HEK293 (cell line): ENCODE data around the gene MGST3.

Source experiments
- CTCF ChIA-PET: fragments of 350-600 bp; formaldehyde crosslinking; extraction: SDS; loops from one replicate; lab custom pipeline; 2021; ENCODE audit warnings: antibody characterized with exemption; lab: Yijun Ruan, JAX
- POLR2A ChIA-PET: fragments of 300-600 bp; formaldehyde crosslinking; extraction: SDS; loops from one replicate; lab custom pipeline; 2020; ENCODE audit warnings: antibody characterized with exemption, inconsistent platforms; lab: Yijun Ruan, JAX
- H3K27ac ChIP-seq: fragments of 200-500 bp; sonication (Bioruptor generic); 2 replicates; pipeline ENCODE4 v1.5.1; 2014; ENCODE audit warnings: low read depth, low read length, control low read depth, inconsistent platforms; ENCODE audit errors: extremely low read depth
- H3K36me3 ChIP-seq, 2 experiments: fragments of 200-500 bp in 1 of 2; sonication (Bioruptor generic) in 1 of 2; 1 replicate in 1 of 2; 2 replicates in 1 of 2; pipeline ENCODE4 v1.5.1; 2014 to 2017; ENCODE audit warnings: inconsistent platforms in 2 of 2, low read length in 2 of 2; ENCODE audit not compliant: control insufficient read depth in 2 of 2, insufficient read depth in 1 of 2
- H3K4me1 ChIP-seq: fragments of 200-500 bp; sonication (Bioruptor generic); 2 replicates; pipeline ENCODE4 v1.5.1; 2014; ENCODE audit warnings: mild to moderate bottlenecking, low read length, inconsistent platforms; ENCODE audit not compliant: control insufficient read depth, insufficient read depth
- H3K4me3 ChIP-seq: 2 replicates; pipeline ENCODE4 v1.5.1; 2011; ENCODE audit warnings: low read depth, mild to moderate bottlenecking, control low read depth, low read length, moderate library complexity
- H3K9me3 ChIP-seq: fragments of 200-500 bp; sonication (Bioruptor generic); 2 replicates; pipeline ENCODE4 v1.5.1; 2014; ENCODE audit warnings: low read depth, low read length, inconsistent platforms; ENCODE audit not compliant: control insufficient read depth, insufficient read depth
- BCL11B ChIP-seq: fragments of 450-650 bp; formaldehyde crosslinking; IDR thresholded peaks from 2 replicates; pipeline ENCODE4 v1.5.1; 2016; ENCODE audit warnings: low read depth, missing biosample characterization, missing genetic modification characterization
- GLI4 ChIP-seq: fragments of 450-650 bp; formaldehyde crosslinking; IDR thresholded peaks from 2 replicates; pipeline ENCODE4 v1.5.1; 2016; ENCODE audit warnings: missing biosample characterization, missing genetic modification characterization
- MEIS1 ChIP-seq: sonication (generic); formaldehyde crosslinking; IDR thresholded peaks from 2 replicates; pipeline ENCODE4 v1.8.1; 2022; ENCODE audit warnings: missing genetic modification reagents, mild to moderate bottlenecking, borderline replicate concordance
- OVOL3 ChIP-seq: fragments of 450-650 bp; formaldehyde crosslinking; IDR thresholded peaks from 2 replicates; pipeline ENCODE4 v1.5.1; 2016; ENCODE audit warnings: missing biosample characterization, missing genetic modification characterization
- SP7 ChIP-seq: fragments of 450-650 bp; formaldehyde crosslinking; IDR thresholded peaks from 2 replicates; pipeline ENCODE4 v1.5.1; 2016; ENCODE audit warnings: missing biosample characterization, missing genetic modification characterization
- ZBTB8A ChIP-seq: fragments of 450-650 bp; formaldehyde crosslinking; IDR thresholded peaks from 2 replicates; pipeline ENCODE4 v1.5.1; 2016; ENCODE audit warnings: missing biosample characterization, missing genetic modification characterization
- ZFHX2 ChIP-seq: fragments of 450-650 bp; formaldehyde crosslinking; conservative IDR thresholded peaks from 2 replicates; pipeline ENCODE4 v1.5.1; 2016; ENCODE audit warnings: missing biosample characterization, missing genetic modification characterization
- ZNF112 ChIP-seq: fragments of 450-650 bp; formaldehyde crosslinking; IDR thresholded peaks from 2 replicates; pipeline ENCODE4 v1.5.0; 2017; ENCODE audit warnings: missing biosample characterization, missing genetic modification characterization
- ZNF175 ChIP-seq: fragments of 450-650 bp; formaldehyde crosslinking; IDR thresholded peaks from 2 replicates; pipeline ENCODE4 v1.5.1; 2016; ENCODE audit warnings: missing biosample characterization, missing genetic modification characterization
- ZNF184 ChIP-seq: fragments of 450-650 bp; IDR thresholded peaks from 2 replicates; pipeline ENCODE4 v1.5.1; 2018; ENCODE audit warnings: missing biosample characterization, mild to moderate bottlenecking, missing genetic modification characterization
- ZNF2 ChIP-seq: fragments of 450-650 bp; formaldehyde crosslinking; IDR thresholded peaks from 2 replicates; pipeline ENCODE4 v1.5.1; 2016; ENCODE audit warnings: missing biosample characterization, missing genetic modification characterization
- ZNF202 ChIP-seq: fragments of 450-650 bp; formaldehyde crosslinking; IDR thresholded peaks from 2 replicates; pipeline ENCODE4 v1.5.1; 2016; ENCODE audit warnings: missing biosample characterization, missing genetic modification characterization, borderline replicate concordance
- ZNF223 ChIP-seq: fragments of 450-650 bp; formaldehyde crosslinking; IDR thresholded peaks from 2 replicates; pipeline ENCODE4 v1.5.1; 2016; ENCODE audit warnings: missing biosample characterization, missing genetic modification characterization
- ZNF335 ChIP-seq: fragments of 450-650 bp; formaldehyde crosslinking; conservative IDR thresholded peaks from 2 replicates; pipeline ENCODE4 v1.5.1; 2016; ENCODE audit warnings: missing biosample characterization, missing genetic modification characterization
- ZNF341 ChIP-seq: fragments of 450-650 bp; formaldehyde crosslinking; IDR thresholded peaks from 2 replicates; pipeline ENCODE4; 2016; ENCODE audit warnings: low read depth, missing biosample characterization, missing genetic modification characterization
- ZNF404 ChIP-seq: fragments of 450-650 bp; formaldehyde crosslinking; IDR thresholded peaks from 2 replicates; pipeline ENCODE4 v1.5.1; 2017; ENCODE audit warnings: missing biosample characterization, missing genetic modification characterization
- ZNF501 ChIP-seq: fragments of 450-650 bp; formaldehyde crosslinking; IDR thresholded peaks from 2 replicates; pipeline ENCODE4 v1.5.1; 2016; ENCODE audit warnings: missing biosample characterization, missing genetic modification characterization
- ZNF510 ChIP-seq: fragments of 450-650 bp; formaldehyde crosslinking; IDR thresholded peaks from 2 replicates; pipeline ENCODE4 v1.5.1; 2018; ENCODE audit warnings: mild to moderate bottlenecking, missing genetic modification characterization, missing biosample characterization; ENCODE audit not compliant: insufficient replicate concordance
- ZNF596 ChIP-seq: fragments of 450-650 bp; IDR thresholded peaks from 2 replicates; pipeline ENCODE4 v1.5.0; 2018; ENCODE audit warnings: missing biosample characterization, mild to moderate bottlenecking, missing genetic modification characterization, moderate library complexity
- ZNF621 ChIP-seq: fragments of 450-650 bp; formaldehyde crosslinking; IDR thresholded peaks from 2 replicates; pipeline ENCODE4 v1.5.1; 2017; ENCODE audit warnings: missing biosample characterization, missing genetic modification characterization
- ZNF629 ChIP-seq: fragments of 450-650 bp; formaldehyde crosslinking; IDR thresholded peaks from 2 replicates; pipeline ENCODE4 v1.5.1; 2017; ENCODE audit warnings: missing biosample characterization, missing genetic modification characterization
- ZNF654 ChIP-seq: fragments of 450-650 bp; formaldehyde crosslinking; IDR thresholded peaks from 2 replicates; pipeline ENCODE4 v1.5.1; 2016; ENCODE audit warnings: low read depth, missing biosample characterization, missing genetic modification characterization
- ZNF664 ChIP-seq: fragments of 450-650 bp; formaldehyde crosslinking; IDR thresholded peaks from 2 replicates; pipeline ENCODE4 v1.5.1; 2016; ENCODE audit warnings: missing biosample characterization, missing genetic modification characterization
- TF ChIP-seq, protein P1 (sequence below): fragments of 450-650 bp; formaldehyde crosslinking; IDR thresholded peaks from 2 replicates; pipeline ENCODE4 v1.5.1; 2017; ENCODE audit warnings: missing biosample characterization, missing genetic modification characterization
- TF ChIP-seq, protein P2 (sequence below): fragments of 450-650 bp; formaldehyde crosslinking; IDR thresholded peaks from 2 replicates; pipeline ENCODE4 v1.5.1; 2016; ENCODE audit warnings: missing biosample characterization, missing genetic modification characterization
- TF ChIP-seq, protein P3 (sequence below): fragments of 450-650 bp; formaldehyde crosslinking; IDR thresholded peaks from 2 replicates; pipeline ENCODE4 v1.5.1; 2016; ENCODE audit warnings: missing biosample characterization, missing genetic modification characterization, borderline replicate concordance
- TF ChIP-seq, protein P4 (sequence below): fragments of 450-650 bp; formaldehyde crosslinking; conservative IDR thresholded peaks from 2 replicates; pipeline ENCODE4 v1.5.1; 2016; ENCODE audit warnings: low read depth, missing biosample characterization, missing genetic modification characterization

The MGST3 gene

DNA sequence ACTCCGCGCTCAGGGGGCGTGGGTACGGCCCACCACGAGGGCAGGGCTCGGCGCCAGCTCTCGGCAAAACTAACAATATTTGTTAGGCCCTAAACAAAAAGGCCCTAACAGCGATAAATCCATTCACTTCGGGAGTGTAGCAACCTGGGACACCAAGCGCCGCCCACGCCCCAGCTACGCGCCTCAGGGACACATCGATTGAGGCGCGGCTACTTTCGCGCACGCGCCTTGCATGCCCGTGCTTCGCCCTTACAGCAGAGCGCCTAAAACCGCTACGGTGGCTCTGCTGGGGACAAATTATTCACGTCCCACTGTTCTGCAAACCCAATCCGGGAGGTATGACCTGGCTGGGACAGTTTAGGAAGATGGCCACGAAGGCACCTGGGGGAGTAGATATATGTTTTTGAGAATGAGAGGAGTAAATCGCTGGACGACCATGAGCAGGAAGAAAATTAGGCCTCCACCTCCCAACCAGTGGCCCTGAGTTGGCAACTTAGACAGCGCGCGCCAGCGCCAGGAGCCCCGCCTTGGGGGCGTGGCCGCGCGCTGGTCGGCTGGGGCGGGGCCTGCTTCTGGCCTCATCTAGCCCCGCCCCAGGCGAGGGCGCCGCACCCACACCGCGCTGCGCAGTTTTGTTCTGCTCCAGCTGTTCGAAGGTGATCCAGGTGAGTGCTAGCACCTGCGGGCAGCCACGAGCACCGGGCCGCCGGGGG lies at the start of gene MGST3:
TSS of gene MGST3 (plus strand) at position 606 of the 713 bp plus-strand sequence. CDS start 18,614 bp downstream, outside the sequence.
- Histone ChIP-seq H3K36me3 (no peaks in the 10 kb centered on the region), H3K4me1 (peaks cover 5% of the 10 kb centered on the region)
- CTCF ChIA-PET: no interaction called here
- TF ChIP-seq, protein P1, sequence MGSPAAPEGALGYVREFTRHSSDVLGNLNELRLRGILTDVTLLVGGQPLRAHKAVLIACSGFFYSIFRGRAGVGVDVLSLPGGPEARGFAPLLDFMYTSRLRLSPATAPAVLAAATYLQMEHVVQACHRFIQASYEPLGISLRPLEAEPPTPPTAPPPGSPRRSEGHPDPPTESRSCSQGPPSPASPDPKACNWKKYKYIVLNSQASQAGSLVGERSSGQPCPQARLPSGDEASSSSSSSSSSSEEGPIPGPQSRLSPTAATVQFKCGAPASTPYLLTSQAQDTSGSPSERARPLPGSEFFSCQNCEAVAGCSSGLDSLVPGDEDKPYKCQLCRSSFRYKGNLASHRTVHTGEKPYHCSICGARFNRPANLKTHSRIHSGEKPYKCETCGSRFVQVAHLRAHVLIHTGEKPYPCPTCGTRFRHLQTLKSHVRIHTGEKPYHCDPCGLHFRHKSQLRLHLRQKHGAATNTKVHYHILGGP: no peak
- no peak for TF ChIP-seq ZNF621 (tag by site-specific recombination)
- TF ChIP-seq OVOL3: peak; percentile 65; the same call in 1 of the 2 replicates
- TF ChIP-seq, protein P2, sequence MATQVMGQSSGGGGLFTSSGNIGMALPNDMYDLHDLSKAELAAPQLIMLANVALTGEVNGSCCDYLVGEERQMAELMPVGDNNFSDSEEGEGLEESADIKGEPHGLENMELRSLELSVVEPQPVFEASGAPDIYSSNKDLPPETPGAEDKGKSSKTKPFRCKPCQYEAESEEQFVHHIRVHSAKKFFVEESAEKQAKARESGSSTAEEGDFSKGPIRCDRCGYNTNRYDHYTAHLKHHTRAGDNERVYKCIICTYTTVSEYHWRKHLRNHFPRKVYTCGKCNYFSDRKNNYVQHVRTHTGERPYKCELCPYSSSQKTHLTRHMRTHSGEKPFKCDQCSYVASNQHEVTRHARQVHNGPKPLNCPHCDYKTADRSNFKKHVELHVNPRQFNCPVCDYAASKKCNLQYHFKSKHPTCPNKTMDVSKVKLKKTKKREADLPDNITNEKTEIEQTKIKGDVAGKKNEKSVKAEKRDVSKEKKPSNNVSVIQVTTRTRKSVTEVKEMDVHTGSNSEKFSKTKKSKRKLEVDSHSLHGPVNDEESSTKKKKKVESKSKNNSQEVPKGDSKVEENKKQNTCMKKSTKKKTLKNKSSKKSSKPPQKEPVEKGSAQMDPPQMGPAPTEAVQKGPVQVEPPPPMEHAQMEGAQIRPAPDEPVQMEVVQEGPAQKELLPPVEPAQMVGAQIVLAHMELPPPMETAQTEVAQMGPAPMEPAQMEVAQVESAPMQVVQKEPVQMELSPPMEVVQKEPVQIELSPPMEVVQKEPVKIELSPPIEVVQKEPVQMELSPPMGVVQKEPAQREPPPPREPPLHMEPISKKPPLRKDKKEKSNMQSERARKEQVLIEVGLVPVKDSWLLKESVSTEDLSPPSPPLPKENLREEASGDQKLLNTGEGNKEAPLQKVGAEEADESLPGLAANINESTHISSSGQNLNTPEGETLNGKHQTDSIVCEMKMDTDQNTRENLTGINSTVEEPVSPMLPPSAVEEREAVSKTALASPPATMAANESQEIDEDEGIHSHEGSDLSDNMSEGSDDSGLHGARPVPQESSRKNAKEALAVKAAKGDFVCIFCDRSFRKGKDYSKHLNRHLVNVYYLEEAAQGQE (tag by site-specific recombination): no peak
- TF ChIP-seq BCL11B (tag by site-specific recombination): no peak
- TF ChIP-seq, protein P3, sequence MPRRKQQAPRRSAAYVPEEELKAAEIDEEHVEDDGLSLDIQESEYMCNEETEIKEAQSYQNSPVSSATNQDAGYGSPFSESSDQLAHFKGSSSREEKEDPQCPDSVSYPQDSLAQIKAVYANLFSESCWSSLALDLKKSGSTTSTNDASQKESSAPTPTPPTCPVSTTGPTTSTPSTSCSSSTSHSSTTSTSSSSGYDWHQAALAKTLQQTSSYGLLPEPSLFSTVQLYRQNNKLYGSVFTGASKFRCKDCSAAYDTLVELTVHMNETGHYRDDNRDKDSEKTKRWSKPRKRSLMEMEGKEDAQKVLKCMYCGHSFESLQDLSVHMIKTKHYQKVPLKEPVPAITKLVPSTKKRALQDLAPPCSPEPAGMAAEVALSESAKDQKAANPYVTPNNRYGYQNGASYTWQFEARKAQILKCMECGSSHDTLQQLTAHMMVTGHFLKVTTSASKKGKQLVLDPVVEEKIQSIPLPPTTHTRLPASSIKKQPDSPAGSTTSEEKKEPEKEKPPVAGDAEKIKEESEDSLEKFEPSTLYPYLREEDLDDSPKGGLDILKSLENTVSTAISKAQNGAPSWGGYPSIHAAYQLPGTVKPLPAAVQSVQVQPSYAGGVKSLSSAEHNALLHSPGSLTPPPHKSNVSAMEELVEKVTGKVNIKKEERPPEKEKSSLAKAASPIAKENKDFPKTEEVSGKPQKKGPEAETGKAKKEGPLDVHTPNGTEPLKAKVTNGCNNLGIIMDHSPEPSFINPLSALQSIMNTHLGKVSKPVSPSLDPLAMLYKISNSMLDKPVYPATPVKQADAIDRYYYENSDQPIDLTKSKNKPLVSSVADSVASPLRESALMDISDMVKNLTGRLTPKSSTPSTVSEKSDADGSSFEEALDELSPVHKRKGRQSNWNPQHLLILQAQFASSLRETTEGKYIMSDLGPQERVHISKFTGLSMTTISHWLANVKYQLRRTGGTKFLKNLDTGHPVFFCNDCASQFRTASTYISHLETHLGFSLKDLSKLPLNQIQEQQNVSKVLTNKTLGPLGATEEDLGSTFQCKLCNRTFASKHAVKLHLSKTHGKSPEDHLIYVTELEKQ (tag by site-specific recombination): 0 out of 2 replicates have a peak, but pooled peaks have one; percentile 7
- peak; percentile 94 for TF ChIP-seq ZNF335 (tag by site-specific recombination)
- TF ChIP-seq ZNF112 (tag by site-specific recombination): no peak
- TF ChIP-seq ZNF2 (tag by site-specific recombination): peak; percentile 84; the same call in 1 of the 2 replicates
- TF ChIP-seq ZNF184 (tag by site-specific recombination): no peak
- TF ChIP-seq, protein P4, sequence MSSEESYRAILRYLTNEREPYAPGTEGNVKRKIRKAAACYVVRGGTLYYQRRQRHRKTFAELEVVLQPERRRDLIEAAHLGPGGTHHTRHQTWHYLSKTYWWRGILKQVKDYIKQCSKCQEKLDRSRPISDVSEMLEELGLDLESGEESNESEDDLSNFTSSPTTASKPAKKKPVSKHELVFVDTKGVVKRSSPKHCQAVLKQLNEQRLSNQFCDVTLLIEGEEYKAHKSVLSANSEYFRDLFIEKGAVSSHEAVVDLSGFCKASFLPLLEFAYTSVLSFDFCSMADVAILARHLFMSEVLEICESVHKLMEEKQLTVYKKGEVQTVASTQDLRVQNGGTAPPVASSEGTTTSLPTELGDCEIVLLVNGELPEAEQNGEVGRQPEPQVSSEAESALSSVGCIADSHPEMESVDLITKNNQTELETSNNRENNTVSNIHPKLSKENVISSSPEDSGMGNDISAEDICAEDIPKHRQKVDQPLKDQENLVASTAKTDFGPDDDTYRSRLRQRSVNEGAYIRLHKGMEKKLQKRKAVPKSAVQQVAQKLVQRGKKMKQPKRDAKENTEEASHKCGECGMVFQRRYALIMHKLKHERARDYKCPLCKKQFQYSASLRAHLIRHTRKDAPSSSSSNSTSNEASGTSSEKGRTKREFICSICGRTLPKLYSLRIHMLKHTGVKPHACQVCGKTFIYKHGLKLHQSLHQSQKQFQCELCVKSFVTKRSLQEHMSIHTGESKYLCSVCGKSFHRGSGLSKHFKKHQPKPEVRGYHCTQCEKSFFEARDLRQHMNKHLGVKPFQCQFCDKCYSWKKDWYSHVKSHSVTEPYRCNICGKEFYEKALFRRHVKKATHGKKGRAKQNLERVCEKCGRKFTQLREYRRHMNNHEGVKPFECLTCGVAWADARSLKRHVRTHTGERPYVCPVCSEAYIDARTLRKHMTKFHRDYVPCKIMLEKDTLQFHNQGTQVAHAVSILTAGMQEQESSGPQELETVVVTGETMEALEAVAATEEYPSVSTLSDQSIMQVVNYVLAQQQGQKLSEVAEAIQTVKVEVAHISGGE (tag by site-specific recombination): peak; percentile 55
- peak; percentile 76 for TF ChIP-seq ZNF629 (tag by site-specific recombination)
- TF ChIP-seq ZNF510 (tag by site-specific recombination): no peak
- TF ChIP-seq ZNF223 (tag by site-specific recombination): peak; percentile 92
- TF ChIP-seq SP7 (tag by site-specific recombination): peak; percentile 84
- TF ChIP-seq ZNF175 (tag by site-specific recombination): no peak
- no peak for TF ChIP-seq ZNF654
- no peak for TF ChIP-seq ZNF404 (tag by site-specific recombination)
- peak; percentile 85 for TF ChIP-seq ZBTB8A (tag by site-specific recombination)
- no peak for TF ChIP-seq GLI4 (tag by site-specific recombination)
- TF ChIP-seq ZNF596: no peak
- no peak for TF ChIP-seq ZNF202 (tag by site-specific recombination)
- peak; percentile 61 for TF ChIP-seq ZNF341
- TF ChIP-seq MEIS1 (CRISPR knock-in tag): no peak
- no peak for TF ChIP-seq ZNF664 (tag by site-specific recombination)
- peak; percentile 92; the same call in 1 of the 2 replicates for TF ChIP-seq ZNF501 (tag by site-specific recombination)
- TF ChIP-seq ZFHX2 (tag by site-specific recombination): peak; percentile 81

More for the DNA sequence above, at the start of gene MGST3:
- H3K9me3 ChIP-seq: no peaks in the 10 kb centered on the region
- peak within 1 kb of the TSS; percentile 84 for H3K4me3 ChIP-seq
- POLR2A ChIA-PET: interaction anchor here (0.5 to 1.4 kb wide), 3 partner anchors 33 to 74 kb away, joined by 4 to 7 read pairs (median 6); partner anchors contain the start of gene ALDH9A1
- peak within 1 kb of the TSS; percentile 83 for H3K27ac ChIP-seq
